Suprapubic skin (tissue), 3 donors: ENCODE data around the gene METTL21A.

Source experiments
- CTCF ChIP-seq, 2 donors: fragments of 200-600 bp in 1 of 2; fragments of 450-650 bp in 1 of 2; sonication (generic) in 1 of 2; IDR thresholded peaks; one replicate each; pipeline ENCODE4 v1.5.1; 2016 to 2019; ENCODE audit warnings: antibody characterized with exemption in 2 of 2, mild to moderate bottlenecking in 1 of 2, moderate library complexity in 1 of 2
- EP300 ChIP-seq: sonication (generic); formaldehyde crosslinking; IDR thresholded peaks from one replicate; pipeline ENCODE4 v1.6.1; 2017; ENCODE audit warnings: antibody characterized with exemption

GRCh38 chr2:207600231-207600630, 25.0 kb downstream of the METTL21A start:
- TF ChIP-seq CTCF (IDR thresholded peaks at IDR 0.05) (no peak), EP300 (no peak)
